Mesothelial cell of epicardium (in vitro differentiated cells): Measurements from ENCODE around the gene JUND. TPM values are rescaled to one million over a fixed set of nuclear protein-coding genes. Genes with fewer than 3 reads are reported as not detected.
A peak's percentile ranks its signal among the peaks of the same experiment; 100 is the strongest.

ENCODE experiments used
- DNase-seq, 2 experiments: peaks; one replicate each; pipeline ENCODE4 v3.0.0; 2021; ENCODE audit warnings: low spot score in 2 of 2; ENCODE audit not compliant: unreplicated experiment in 2 of 2
- H3K27ac Mint-ChIP-seq: 2 replicates; pipeline ENCODE4 v1.8.0; 2021; ENCODE audit warnings: mixed read lengths
- H3K27me3 Mint-ChIP-seq: 2 replicates; pipeline ENCODE4 v1.8.0; 2021; ENCODE audit warnings: low read depth, mixed read lengths
- H3K36me3 Mint-ChIP-seq: 2 replicates; pipeline ENCODE4 v1.8.0; 2021; ENCODE audit warnings: mixed read lengths
- H3K4me1 Mint-ChIP-seq: 2 replicates; pipeline ENCODE4 v1.8.0; 2021; ENCODE audit warnings: mixed read lengths
- H3K4me3 Mint-ChIP-seq: 2 replicates; pipeline ENCODE4 v1.8.0; 2021; ENCODE audit warnings: mild to moderate bottlenecking, moderate library complexity, mixed read lengths
- H3K9me3 Mint-ChIP-seq: 2 replicates; pipeline ENCODE4 v1.8.0; 2021; ENCODE audit warnings: mixed read lengths
- CTCF ChIP-seq: fragments of 200-600 bp; sonication (generic); IDR thresholded peaks from one replicate; pipeline ENCODE4 v1.5.0; 2021; ENCODE audit warnings: antibody characterized with exemption; ENCODE audit not compliant: unreplicated experiment
- total RNA-seq: library from RNA; stranded (reverse); gene quantifications from 3 replicates; pipeline ENCODE4 v1.2.1, GENCODE V29; 2021

The JUND gene
- total RNA-seq, 1 donor from 2014 or later = 276 TPM

- H3K9me3 Mint-ChIP-seq = no peaks in the 10 kb centered on the region
- no peak for DNase-seq
- TF ChIP-seq CTCF = no peak
- H3K36me3 Mint-ChIP-seq = no peaks in the 10 kb centered on the region
- peak overlapping the region; percentile 88 for H3K27ac Mint-ChIP-seq
- no peak overlapping the region for H3K4me3 Mint-ChIP-seq
- H3K4me1 Mint-ChIP-seq = peaks cover 36% of the 10 kb centered on the region
- H3K27me3 Mint-ChIP-seq = no peaks in the 10 kb centered on the region
These were observed 13.0 kb upstream of the JUND start for GRCh38 chr19:18294467-18294864.

DNA sequence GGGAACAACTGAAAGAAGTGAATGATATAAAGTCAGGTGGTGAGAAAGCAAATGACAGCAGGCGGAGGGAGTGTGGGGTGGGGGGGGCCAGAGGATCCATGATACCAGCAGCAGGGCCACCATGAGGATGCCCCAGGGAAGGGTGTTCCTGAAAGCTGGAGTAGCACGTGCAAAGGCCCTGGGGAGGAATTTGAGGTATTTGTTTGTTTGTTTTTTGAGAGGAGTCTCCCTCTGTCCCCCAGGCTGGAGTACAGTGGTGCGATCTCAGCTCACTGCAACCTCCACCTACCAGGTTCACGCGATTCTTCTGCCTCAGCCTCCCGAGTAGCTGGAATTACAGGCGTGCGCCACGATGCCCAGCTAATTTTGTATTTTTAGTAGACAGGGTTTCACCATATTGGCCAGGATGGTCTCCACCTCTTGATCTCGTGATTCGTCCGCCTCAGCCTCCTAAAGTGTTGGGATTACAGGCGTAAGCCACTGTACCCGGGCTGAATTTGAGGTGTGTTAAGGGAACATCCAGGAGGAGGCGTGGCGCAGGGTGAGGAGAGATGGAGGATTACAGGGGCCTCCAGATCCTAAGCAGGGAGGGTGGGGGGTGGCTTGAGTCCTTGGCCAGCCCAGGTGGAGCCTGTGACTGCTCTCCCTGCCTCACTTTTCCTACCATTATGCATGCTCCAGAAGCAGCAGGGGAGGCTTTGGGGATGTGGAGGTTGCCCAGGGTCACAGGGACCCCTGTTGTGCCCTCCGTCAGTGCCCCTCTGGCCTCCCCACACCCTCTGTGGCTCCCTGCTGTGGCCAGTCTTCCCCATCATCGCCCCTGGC, 12.4 kb upstream of the JUND start:
- Mint-ChIP-seq H3K4me3 (peak overlapping the region; percentile 78), H3K9me3 (no peaks in the 10 kb centered on the region), H3K27ac (peak overlapping the region; percentile 100), H3K27me3 (no peaks in the 10 kb centered on the region), H3K36me3 (no peaks in the 10 kb centered on the region), H3K4me1 (peaks cover 37% of the 10 kb centered on the region)
- DNase-seq = no peak
- no peak for TF ChIP-seq CTCF

GRCh38 chr19:18292810-18293641, 11.6 kb upstream of the JUND start:
- no peaks in the 10 kb centered on the region for H3K9me3 Mint-ChIP-seq
- H3K4me1 Mint-ChIP-seq = peaks cover 41% of the 10 kb centered on the region
- H3K36me3 Mint-ChIP-seq = no peaks in the 10 kb centered on the region
- H3K27me3 Mint-ChIP-seq = no peaks in the 10 kb centered on the region
- peak overlapping the region; percentile 100 for H3K27ac Mint-ChIP-seq
- TF ChIP-seq CTCF = no peak
- H3K4me3 Mint-ChIP-seq = peak overlapping the region; percentile 78
- peak; percentile 75 to 87 for DNase-seq

- no peak for TF ChIP-seq CTCF
- Mint-ChIP-seq H3K27me3 (no peaks in the 10 kb centered on the region), H3K9me3 (no peaks in the 10 kb centered on the region), H3K4me3 (peak overlapping the region; percentile 78), H3K4me1 (peaks cover 46% of the 10 kb centered on the region), H3K36me3 (no peaks in the 10 kb centered on the region), H3K27ac (peak overlapping the region; percentile 100)
- DNase-seq = no peak
These were observed 11.0 kb upstream of the JUND start for GRCh38 chr19:18292462-18292809.

- Mint-ChIP-seq H3K27ac (peak overlapping the region; percentile 100), H3K9me3 (no peaks in the 10 kb centered on the region)
- DNase-seq = peak; percentile 78 to 87
These were observed 10.4 kb upstream of the JUND start for GRCh38 chr19:18291590-18292461.

More at GRCh38 chr19:18291590-18292461, 10.4 kb upstream of the JUND start:
- TF ChIP-seq CTCF = no peak
- H3K36me3 Mint-ChIP-seq = no peaks in the 10 kb centered on the region
- no peaks in the 10 kb centered on the region for H3K27me3 Mint-ChIP-seq
- H3K4me3 Mint-ChIP-seq = peak overlapping the region; percentile 78
- H3K4me1 Mint-ChIP-seq = peaks cover 52% of the 10 kb centered on the region
